Activated naive CD8-positive, alpha-beta T cell treated with anti-CD3 and anti-CD28 coated beads, Interleukin-2, amount 10 ng/mL, durations not matched to agents 7 days and 5 days (primary cell): ENCODE results near the gene SLC44A2. TPM values are rescaled to one million over a fixed set of nuclear protein-coding genes. Genes with fewer than 3 reads are reported as not detected.
"Not testable (repeated sequence)": the region's sequence is repeated elsewhere in the genome, so short reads cannot be mapped to it uniquely, and the experiment has no call there.

Experiments
- ATAC-seq: fragments of 150-1000 bp; cut with Tn5 transposase; one replicate; pipeline ENCODE4 v1.10.0; 2021; ENCODE audit warnings: low read depth, moderate library complexity
- POLR2A ChIA-PET: fragments of 350-600 bp; sonication (Branson Sonifier 250); formaldehyde crosslinking; loops from one replicate; lab custom pipeline; 2021; ENCODE audit warnings: antibody characterized with exemption; lab: Charles Lee
- DNase-seq: peaks from one replicate; pipeline ENCODE4 v3.0.0; 2021
- H3K27ac Mint-ChIP-seq: one replicate; pipeline ENCODE4 v1.8.0; 2022; ENCODE audit warnings: mild to moderate bottlenecking, mixed read lengths
- H3K27me3 Mint-ChIP-seq: one replicate; pipeline ENCODE4 v1.8.0; 2022; ENCODE audit warnings: mild to moderate bottlenecking, moderate library complexity, mixed read lengths
- H3K36me3 Mint-ChIP-seq: one replicate; pipeline ENCODE4 v1.8.0; 2021; ENCODE audit warnings: mild to moderate bottlenecking, mixed read lengths
- H3K4me1 Mint-ChIP-seq: one replicate; pipeline ENCODE4 v1.8.0; 2021; ENCODE audit warnings: mixed read lengths
- H3K4me3 Mint-ChIP-seq: one replicate; pipeline ENCODE4 v1.8.0; 2022; ENCODE audit warnings: mild to moderate bottlenecking, moderate library complexity, mixed read lengths
- H3K9me3 Mint-ChIP-seq: one replicate; pipeline ENCODE4 v1.8.0; 2021; ENCODE audit warnings: mixed read lengths
- total RNA-seq, 2 experiments: library from RNA; stranded (reverse); gene quantifications; one replicate each; pipeline ENCODE4 v1.2.3, GENCODE V29; 2021

The SLC44A2 gene
- total RNA-seq, 2 experiments from 2014 or later: 155 to 156 TPM

DNA sequence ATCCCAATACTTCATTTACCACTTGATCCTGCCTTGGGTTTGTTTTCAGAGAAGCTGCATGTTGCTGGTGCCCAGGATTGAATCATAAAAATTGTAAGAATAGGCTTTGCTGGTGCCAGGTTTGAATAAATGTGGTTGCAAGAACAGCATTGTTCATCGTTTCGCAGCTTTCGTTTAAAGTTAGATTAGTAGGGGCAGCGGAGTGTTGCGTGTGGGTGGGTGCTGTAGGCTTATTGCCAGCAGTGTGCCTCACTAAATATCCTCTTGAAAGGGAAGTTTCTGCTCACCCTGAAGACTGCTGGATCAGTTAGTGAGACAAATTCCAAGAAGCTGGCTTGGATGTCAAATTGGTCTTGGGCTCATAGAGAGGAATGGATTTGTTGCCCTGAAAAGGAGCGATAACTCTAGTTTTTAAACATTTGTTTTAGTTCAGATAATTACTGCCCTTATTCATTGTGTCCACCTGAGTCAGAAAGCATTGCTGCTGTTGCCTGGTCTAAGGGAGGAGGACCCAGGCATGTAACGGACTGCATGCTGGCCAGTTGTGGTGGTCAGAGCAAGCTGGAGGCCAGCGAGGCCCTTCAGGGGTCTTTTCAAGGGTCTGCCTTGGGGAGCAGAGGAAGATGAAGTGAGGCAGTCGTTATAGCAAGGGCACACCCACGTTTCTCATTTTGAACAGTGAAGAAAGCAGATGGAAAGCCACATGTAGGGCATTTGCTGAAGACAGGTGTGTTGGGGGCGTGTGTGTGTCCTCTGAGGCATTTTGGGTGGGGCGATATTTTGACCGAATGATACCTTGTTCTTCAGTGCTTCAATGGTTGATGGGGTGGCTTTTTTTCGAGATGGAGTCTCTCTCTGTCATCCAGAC is 37.3 kb downstream of the SLC44A2 start:
- Mint-ChIP-seq H3K4me1 (peaks cover 26% of the 10 kb centered on the region), H3K9me3 (no peaks in the 10 kb centered on the region), H3K27ac (peak overlapping the region; percentile 44), H3K36me3 (peaks cover 4% of the 10 kb centered on the region), H3K4me3 (no peak overlapping the region), H3K27me3 (no peaks in the 10 kb centered on the region)
- POLR2A ChIA-PET: interaction anchor here (0.6 to 1.4 kb wide), 3 partner anchors 10 to 801 kb away, joined by 3 to 5 read pairs (median 4); no protein-coding TSS in a partner anchor
- ATAC-seq (no peak), DNase-seq (no peak)

DNA sequence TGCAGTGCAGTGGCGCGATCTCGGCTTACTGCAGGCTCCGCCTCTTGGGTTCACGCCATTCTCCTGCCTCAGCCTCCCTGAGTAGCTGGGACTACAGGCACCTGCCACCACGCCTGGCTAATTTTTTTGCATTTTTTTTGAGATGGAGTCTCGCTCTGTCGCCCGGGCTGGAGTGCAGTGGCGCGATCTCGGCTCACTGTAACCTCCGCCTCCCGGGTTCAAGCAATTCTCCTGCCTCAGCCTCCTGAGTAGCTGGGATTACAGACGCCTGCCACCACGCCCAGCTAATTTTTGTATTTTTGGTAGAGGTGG is 37.9 kb downstream of the SLC44A2 start:
- H3K4me1 Mint-ChIP-seq: peaks cover 32% of the 10 kb centered on the region
- H3K4me3 Mint-ChIP-seq, H3K27me3 Mint-ChIP-seq, H3K9me3 Mint-ChIP-seq, H3K36me3 Mint-ChIP-seq, DNase-seq, H3K27ac Mint-ChIP-seq, ATAC-seq: not testable (repeated sequence)
- POLR2A ChIA-PET: interaction anchor here (1.4 kb wide), 1 partner anchor 19 kb away, joined by 3 read pairs; no protein-coding TSS in a partner anchor

DNA sequence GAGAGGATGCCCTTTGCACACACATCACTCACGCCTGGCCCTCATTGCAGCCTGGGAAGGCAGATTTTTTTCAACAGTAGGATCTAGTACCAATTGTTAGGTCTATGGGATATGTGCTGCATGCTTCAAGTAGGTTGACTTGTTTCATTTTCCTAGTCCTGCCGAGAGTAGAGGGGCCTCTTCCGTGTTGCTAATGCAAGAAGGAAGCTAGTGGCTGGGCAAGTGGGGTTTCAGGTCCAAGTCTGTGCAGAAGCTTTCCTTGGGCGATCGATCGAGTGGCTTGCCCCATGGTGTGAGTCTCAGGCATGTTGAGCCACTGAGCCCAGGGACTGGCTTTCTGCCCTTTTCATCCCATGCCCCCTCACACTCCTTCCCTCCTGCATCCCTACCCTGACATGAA is 42.5 kb downstream of the SLC44A2 start:
- ATAC-seq: peak; percentile 41
- peak overlapping the region; percentile 61 for H3K27ac Mint-ChIP-seq
- POLR2A ChIA-PET: interaction anchor here (1.0 kb wide), 2 partner anchors 11 to 15 kb away, joined by 3 to 5 read pairs; no protein-coding TSS in a partner anchor

DNA sequence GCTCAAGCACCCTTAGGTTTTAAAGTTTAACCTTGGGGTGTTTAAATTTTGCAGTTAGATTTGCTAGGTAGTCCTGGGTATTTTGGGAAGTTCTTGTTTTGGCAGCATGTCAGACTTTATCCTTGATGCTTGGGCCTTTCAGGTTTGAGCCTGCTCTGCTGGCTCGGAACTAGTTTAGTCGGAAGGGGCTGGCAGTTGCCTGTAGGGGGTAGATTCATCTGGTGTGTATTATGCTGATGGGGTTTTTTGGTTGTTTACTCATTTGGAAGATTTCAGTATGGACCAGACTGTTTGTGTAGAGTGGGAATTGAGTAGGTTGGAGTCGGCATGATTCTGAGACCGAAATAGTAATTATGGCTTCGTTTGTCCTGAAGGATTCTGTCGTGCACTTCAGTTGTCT is 43.9 kb downstream of the SLC44A2 start:
- Mint-ChIP-seq H3K4me1 (peaks cover 16% of the 10 kb centered on the region), H3K36me3 (peaks cover 13% of the 10 kb centered on the region), H3K27ac (no peak overlapping the region), H3K9me3 (no peaks in the 10 kb centered on the region), H3K27me3 (no peaks in the 10 kb centered on the region), H3K4me3 (no peak overlapping the region)
- POLR2A ChIA-PET: no interaction called here
- no peak for ATAC-seq
- no peak for DNase-seq

More for the DNA sequence above, 42.5 kb downstream of the SLC44A2 start:
- H3K9me3 Mint-ChIP-seq: no peaks in the 10 kb centered on the region
- H3K27me3 Mint-ChIP-seq: no peaks in the 10 kb centered on the region
- no peak for DNase-seq
- no peak overlapping the region for H3K4me3 Mint-ChIP-seq
- peaks cover 18% of the 10 kb centered on the region for H3K4me1 Mint-ChIP-seq
- peaks cover 9% of the 10 kb centered on the region for H3K36me3 Mint-ChIP-seq

GRCh38 chr19:10670182-10670581 is 44.8 kb downstream of the SLC44A2 start:
- no peaks in the 10 kb centered on the region for H3K27me3 Mint-ChIP-seq
- H3K4me1 Mint-ChIP-seq: peaks cover 16% of the 10 kb centered on the region
- DNase-seq: no peak
- POLR2A ChIA-PET: no interaction called here
- H3K4me3 Mint-ChIP-seq: no peak overlapping the region
- no peak for ATAC-seq
- H3K27ac Mint-ChIP-seq: no peak overlapping the region
- H3K9me3 Mint-ChIP-seq: no peaks in the 10 kb centered on the region
- peaks cover 13% of the 10 kb centered on the region for H3K36me3 Mint-ChIP-seq

DNA sequence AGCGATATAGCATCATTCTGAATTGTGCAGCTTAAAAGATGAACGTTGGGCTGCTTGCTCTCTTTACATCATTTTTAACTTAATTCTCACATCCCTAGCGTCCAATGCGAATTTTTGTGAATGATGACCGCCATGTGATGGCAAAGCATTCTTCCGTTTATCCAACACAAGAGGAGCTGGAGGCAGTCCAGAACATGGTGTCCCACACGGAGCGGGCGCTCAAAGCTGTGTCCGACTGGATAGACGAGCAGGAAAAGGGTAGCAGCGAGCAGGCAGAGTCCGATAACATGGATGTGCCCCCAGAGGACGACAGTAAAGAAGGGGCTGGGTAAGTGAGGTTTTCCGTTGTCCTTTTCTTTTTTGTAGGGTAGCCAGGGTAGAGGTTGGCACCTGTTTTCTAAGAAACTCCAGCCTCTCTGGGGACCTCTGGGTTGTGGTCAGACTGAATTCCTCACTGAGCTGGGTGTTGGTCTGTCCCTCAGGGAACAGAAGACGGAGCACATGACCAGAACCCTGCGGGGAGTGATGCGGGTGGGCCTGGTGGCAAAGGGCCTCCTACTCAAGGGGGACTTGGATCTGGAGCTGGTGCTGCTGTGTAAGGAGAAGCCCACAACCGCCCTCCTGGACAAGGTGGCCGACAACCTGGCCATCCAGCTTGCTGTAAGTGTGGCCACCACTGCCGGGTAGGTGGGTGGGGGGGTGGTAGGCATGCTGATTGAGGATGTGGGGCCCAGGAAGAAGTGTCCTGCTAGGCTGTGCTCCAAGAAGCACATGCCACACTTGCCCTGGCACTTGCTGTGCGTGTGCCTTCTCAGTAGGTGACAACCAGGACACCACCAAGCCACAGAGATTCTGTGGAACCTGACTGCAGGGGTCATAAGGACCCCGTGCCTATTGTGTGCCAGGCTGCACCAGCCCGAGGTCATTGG is 45.8 kb downstream of the SLC44A2 start:
- POLR2A ChIA-PET: interaction anchor here (0.7 kb wide), 1 partner anchor 1682 kb away, joined by 4 read pairs; no protein-coding TSS in a partner anchor
- Mint-ChIP-seq H3K9me3 (no peaks in the 10 kb centered on the region), H3K4me1 (peaks cover 14% of the 10 kb centered on the region), H3K4me3 (no peak overlapping the region), H3K27ac (no peak overlapping the region), H3K36me3 (peaks cover 13% of the 10 kb centered on the region), H3K27me3 (no peaks in the 10 kb centered on the region)
- ATAC-seq (no peak), DNase-seq (no peak)

- DNase-seq, ATAC-seq, H3K9me3 Mint-ChIP-seq, H3K27me3 Mint-ChIP-seq, H3K4me3 Mint-ChIP-seq, H3K27ac Mint-ChIP-seq: not testable (repeated sequence)
- Mint-ChIP-seq H3K4me1 (peaks cover 12% of the 10 kb centered on the region), H3K36me3 (peaks cover 13% of the 10 kb centered on the region)
- POLR2A ChIA-PET: interaction anchor here (0.7 kb wide), 1 partner anchor 1681 kb away, joined by 4 read pairs; no protein-coding TSS in a partner anchor
Observed at GRCh38 chr19:10671922-10672321, 46.6 kb downstream of the SLC44A2 start.

DNA sequence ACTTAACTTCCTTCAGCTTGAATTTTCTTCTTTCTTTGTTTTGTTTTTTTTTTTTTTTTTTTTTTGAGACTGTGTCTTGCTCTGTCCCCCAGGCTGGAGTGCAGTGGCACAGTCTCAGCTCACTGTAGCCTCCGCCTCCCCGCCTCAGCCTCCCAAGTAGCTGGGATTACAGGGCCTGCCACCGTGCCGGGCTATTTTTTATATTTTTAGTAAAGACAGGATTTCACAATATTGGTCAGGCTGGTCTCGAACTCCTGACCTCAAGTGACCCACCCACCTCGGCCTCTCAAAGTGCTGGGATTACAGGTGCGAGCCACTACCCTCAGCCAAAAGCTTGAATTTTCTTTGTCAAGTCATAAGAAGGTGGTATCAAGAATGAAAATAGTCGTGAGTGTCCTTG is 49.9 kb downstream of the SLC44A2 start:
- H3K4me1 Mint-ChIP-seq, H3K9me3 Mint-ChIP-seq, ATAC-seq, H3K4me3 Mint-ChIP-seq, H3K27me3 Mint-ChIP-seq, DNase-seq, H3K36me3 Mint-ChIP-seq, POLR2A ChIA-PET, H3K27ac Mint-ChIP-seq: not testable (repeated sequence)

GRCh38 chr19:10677751-10678150 is 52.4 kb downstream of the SLC44A2 start:
- ATAC-seq (no peak), DNase-seq (no peak)
- Mint-ChIP-seq H3K9me3 (no peaks in the 10 kb centered on the region), H3K27me3 (no peaks in the 10 kb centered on the region), H3K4me3 (no peak overlapping the region), H3K36me3 (peaks cover 15% of the 10 kb centered on the region), H3K4me1 (no peaks in the 10 kb centered on the region), H3K27ac (no peak overlapping the region)
- POLR2A ChIA-PET: no interaction called here

- ATAC-seq (no peak), DNase-seq (no peak)
- POLR2A ChIA-PET: interaction anchor here (1.0 kb wide), 1 partner anchor 11 kb away, joined by 5 read pairs; no protein-coding TSS in a partner anchor
- Mint-ChIP-seq H3K36me3 (peaks cover 12% of the 10 kb centered on the region), H3K27ac (no peak overlapping the region), H3K4me1 (no peaks in the 10 kb centered on the region), H3K9me3 (no peaks in the 10 kb centered on the region), H3K27me3 (no peaks in the 10 kb centered on the region), H3K4me3 (no peak overlapping the region)
Observed at GRCh38 chr19:10678813-10679212, 53.5 kb downstream of the SLC44A2 start.

GRCh38 chr19:10679743-10680142 is 54.4 kb downstream of the SLC44A2 start:
- POLR2A ChIA-PET: interaction anchor here (1.0 kb wide), 1 partner anchor 12 kb away, joined by 5 read pairs; no protein-coding TSS in a partner anchor
- no peak for ATAC-seq
- Mint-ChIP-seq H3K9me3 (no peaks in the 10 kb centered on the region), H3K4me3 (no peak overlapping the region), H3K27me3 (no peaks in the 10 kb centered on the region), H3K36me3 (peaks cover 16% of the 10 kb centered on the region), H3K27ac (no peak overlapping the region), H3K4me1 (no peaks in the 10 kb centered on the region)
- no peak for DNase-seq

GRCh38 chr19:10680545-10681135 is 55.3 kb downstream of the SLC44A2 start:
- Mint-ChIP-seq H3K27ac (no peak overlapping the region), H3K4me3 (no peak overlapping the region), H3K9me3 (no peaks in the 10 kb centered on the region), H3K27me3 (no peaks in the 10 kb centered on the region), H3K4me1 (no peaks in the 10 kb centered on the region), H3K36me3 (peaks cover 16% of the 10 kb centered on the region)
- DNase-seq (no peak), ATAC-seq (no peak)
- POLR2A ChIA-PET: interaction anchor here (1.5 kb wide), 1 partner anchor 16 kb away, joined by 3 read pairs; no protein-coding TSS in a partner anchor

- Mint-ChIP-seq H3K9me3 (no peaks in the 10 kb centered on the region), H3K4me3 (no peak overlapping the region), H3K4me1 (no peaks in the 10 kb centered on the region), H3K27ac (no peak overlapping the region), H3K36me3 (peaks cover 17% of the 10 kb centered on the region), H3K27me3 (no peaks in the 10 kb centered on the region)
- ATAC-seq (no peak), DNase-seq (no peak)
- POLR2A ChIA-PET: interaction anchor here (1.5 kb wide), 1 partner anchor 15 kb away, joined by 3 read pairs; no protein-coding TSS in a partner anchor
Observed at GRCh38 chr19:10681658-10682057, 56.3 kb downstream of the SLC44A2 start.
